Gastrocnemius medialis (tissue), 4 donors: Measurements from ENCODE around the gene SERINC3.

ENCODE experiments used
- CTCF ChIP-seq, 5 experiments: fragments of 450-650 bp in 3 of 5; fragments of 200-600 bp in 2 of 5; sonication (generic) in 2 of 5; IDR thresholded peaks in 4 of 5; conservative IDR thresholded peaks in 1 of 5; 1 replicate in 4 of 5; 2 replicates in 1 of 5; pipeline ENCODE4 v1.5.1; 2016 to 2019; ENCODE audit warnings: antibody characterized with exemption in 5 of 5, mild to moderate bottlenecking in 3 of 5, moderate library complexity in 3 of 5
- POLR2A ChIP-seq, 2 donors: fragments of 450-650 bp; IDR thresholded peaks; one replicate each; pipeline ENCODE4 v1.6.1; 2017; ENCODE audit warnings: antibody characterized with exemption in 2 of 2, mild to moderate bottlenecking in 2 of 2, moderate library complexity in 2 of 2

- TF ChIP-seq POLR2A (IDR thresholded peaks at IDR 0.05) (no peak), CTCF (IDR thresholded peaks at IDR 0.05 in 4 of 5, conservative IDR thresholded peaks at IDR 0.05 in 1 of 5) (no peak)
These were observed 46.5 kb downstream of the SERINC3 start for GRCh38 chr20:44475372-44475693.
